Bronchial epithelial cell (primary cell): ENCODE measurements around the gene ZNF655. TPM values are rescaled to one million over a fixed set of nuclear protein-coding genes. Genes with fewer than 3 reads are reported as not detected.
"Not testable (repeated sequence)": the region's sequence is repeated elsewhere in the genome, so short reads cannot be mapped to it uniquely, and the experiment has no call there.

Source experiments
- DNase-seq: peaks from one replicate; pipeline ENCODE4 v3.0.0-alpha.2; 2010; ENCODE audit warnings: low read depth
- FAIRE-seq: peaks from 2 replicates; lab custom pipeline; 2011; peaks lifted over from hg19 to GRCh38; lab: Jason Lieb, UNC
- H3K27me3 ChIP-seq: 2 replicates; pipeline ENCODE4 v1.5.1; 2011; ENCODE audit warnings: low read length; ENCODE audit not compliant: control insufficient read depth, insufficient read depth
- H3K36me3 ChIP-seq: 2 replicates; pipeline ENCODE4 v1.5.1; 2011; ENCODE audit warnings: low read length; ENCODE audit not compliant: control insufficient read depth, insufficient read depth
- H3K4me3 ChIP-seq: 2 replicates; pipeline ENCODE4 v1.5.1; 2011; ENCODE audit warnings: mild to moderate bottlenecking, low read depth, low read length, control low read depth
- CTCF ChIP-seq: IDR thresholded peaks from 2 replicates; pipeline ENCODE4 v1.5.1; 2011; ENCODE audit warnings: mild to moderate bottlenecking, moderate library complexity, low read length, control low read depth, inconsistent platforms; ENCODE audit not compliant: insufficient read depth, severe bottlenecking
- total RNA-seq: library from RNA; depleted of rRNA; stranded (reverse); fragments of >200 nt; gene quantifications from 2 replicates; pipeline ENCODE4 v1.2.1, GENCODE V29; 2014

The ZNF655 gene
- total RNA-seq, 1 donor from 2014 or later = 51.1 TPM

GRCh38 chr7:99562114-99562784, 3.8 kb downstream of the ZNF655 start:
- H3K36me3 ChIP-seq = peaks cover 12% of the 10 kb centered on the region
- DNase-seq (no peak), FAIRE-seq (no peak)
- TF ChIP-seq CTCF = no peak
- H3K27me3 ChIP-seq = no peaks in the 10 kb centered on the region
- H3K4me3 ChIP-seq = no peak overlapping the region

- peak; percentile 62 for FAIRE-seq
- no peak overlapping the region for H3K4me3 ChIP-seq
- peaks cover 12% of the 10 kb centered on the region for H3K36me3 ChIP-seq
- no peak for TF ChIP-seq CTCF
- DNase-seq = peak; percentile 99
- no peaks in the 10 kb centered on the region for H3K27me3 ChIP-seq
Measured at GRCh38 chr7:99562832-99563231, 4.4 kb downstream of the ZNF655 start.

GRCh38 chr7:99563650-99564049, 5.2 kb downstream of the ZNF655 start:
- TF ChIP-seq CTCF = no peak
- FAIRE-seq = no peak
- Histone ChIP-seq H3K4me3 (no peak overlapping the region), H3K36me3 (peaks cover 13% of the 10 kb centered on the region), H3K27me3 (no peaks in the 10 kb centered on the region)
- DNase-seq = peak; percentile 54

- not testable (repeated sequence) for H3K4me3 ChIP-seq, FAIRE-seq, H3K36me3 ChIP-seq, DNase-seq, H3K27me3 ChIP-seq
Measured at GRCh38 chr7:99568770-99569169, 10.3 kb downstream of the ZNF655 start.

GRCh38 chr7:99571768-99572167, 13.3 kb downstream of the ZNF655 start:
- Histone ChIP-seq H3K27me3 (no peaks in the 10 kb centered on the region), H3K4me3 (no peak overlapping the region), H3K36me3 (peaks cover 5% of the 10 kb centered on the region)
- FAIRE-seq = no peak
- no peak for DNase-seq
- TF ChIP-seq CTCF = no peak

GRCh38 chr7:99573257-99573656, 14.8 kb downstream of the ZNF655 start:
- TF ChIP-seq CTCF = no peak
- no peak overlapping the region for H3K4me3 ChIP-seq
- no peaks in the 10 kb centered on the region for H3K27me3 ChIP-seq
- FAIRE-seq = no peak
- DNase-seq = no peak
- H3K36me3 ChIP-seq = peaks cover 5% of the 10 kb centered on the region
